HEK293 (cell line): ENCODE data around the gene TDP1.

Experiments
- CTCF ChIP-seq: fragments of 450-650 bp; formaldehyde crosslinking; IDR thresholded peaks from 2 replicates; pipeline ENCODE4 v1.5.1; 2016; ENCODE audit warnings: missing biosample characterization, missing genetic modification characterization
- SCRT1 ChIP-seq: fragments of 450-650 bp; formaldehyde crosslinking; IDR thresholded peaks from 2 replicates; pipeline ENCODE4 v1.5.1; 2016; ENCODE audit warnings: missing biosample characterization, missing genetic modification characterization, borderline replicate concordance
- TCF7L2 ChIP-seq: IDR thresholded peaks from 2 replicates; pipeline ENCODE4 v1.6.1; 2011; ENCODE audit warnings: low read depth, mild to moderate bottlenecking, inconsistent platforms, low read length, moderate library complexity, borderline replicate concordance
- ZEB2 ChIP-seq: fragments of 450-650 bp; formaldehyde crosslinking; IDR thresholded peaks from 2 replicates; pipeline ENCODE4 v1.5.1; 2016; ENCODE audit warnings: missing biosample characterization, missing genetic modification characterization
- ZFP37 ChIP-seq: fragments of 450-650 bp; formaldehyde crosslinking; IDR thresholded peaks from 2 replicates; pipeline ENCODE4 v1.5.1; 2016; ENCODE audit warnings: missing biosample characterization, missing genetic modification characterization
- ZNF24 ChIP-seq: fragments of 450-650 bp; formaldehyde crosslinking; IDR thresholded peaks from 2 replicates; pipeline ENCODE4 v1.5.1; 2016; ENCODE audit warnings: missing biosample characterization, missing genetic modification characterization
- ZNF37A ChIP-seq: fragments of 450-650 bp; IDR thresholded peaks from 2 replicates; pipeline ENCODE4 v1.5.1; 2018; ENCODE audit warnings: missing biosample characterization, missing genetic modification characterization
- ZNF423 ChIP-seq: fragments of 450-650 bp; formaldehyde crosslinking; IDR thresholded peaks from 2 replicates; pipeline ENCODE4 v1.5.1; 2016; ENCODE audit warnings: missing biosample characterization, missing genetic modification characterization
- ZNF48 ChIP-seq: fragments of 450-650 bp; formaldehyde crosslinking; IDR thresholded peaks from 2 replicates; pipeline ENCODE4 v1.5.1; 2016; ENCODE audit warnings: missing biosample characterization, missing genetic modification characterization
- ZNF558 ChIP-seq: fragments of 450-650 bp; formaldehyde crosslinking; IDR thresholded peaks from 2 replicates; pipeline ENCODE4 v1.5.1; 2016; ENCODE audit warnings: missing biosample characterization, missing genetic modification characterization
- TF ChIP-seq, protein P1 (sequence below): fragments of 450-650 bp; formaldehyde crosslinking; IDR thresholded peaks from 2 replicates; pipeline ENCODE4 v1.5.1; 2016; ENCODE audit warnings: missing biosample characterization, missing genetic modification characterization
- TF ChIP-seq, protein P2 (sequence below): fragments of 450-650 bp; formaldehyde crosslinking; IDR thresholded peaks from 2 replicates; pipeline ENCODE4 v1.5.1; 2017; ENCODE audit warnings: missing biosample characterization, missing genetic modification characterization
- TF ChIP-seq, protein P3 (sequence below): fragments of 450-650 bp; formaldehyde crosslinking; IDR thresholded peaks from 2 replicates; pipeline ENCODE4 v1.5.1; 2016; ENCODE audit warnings: missing biosample characterization, missing genetic modification characterization

DNA sequence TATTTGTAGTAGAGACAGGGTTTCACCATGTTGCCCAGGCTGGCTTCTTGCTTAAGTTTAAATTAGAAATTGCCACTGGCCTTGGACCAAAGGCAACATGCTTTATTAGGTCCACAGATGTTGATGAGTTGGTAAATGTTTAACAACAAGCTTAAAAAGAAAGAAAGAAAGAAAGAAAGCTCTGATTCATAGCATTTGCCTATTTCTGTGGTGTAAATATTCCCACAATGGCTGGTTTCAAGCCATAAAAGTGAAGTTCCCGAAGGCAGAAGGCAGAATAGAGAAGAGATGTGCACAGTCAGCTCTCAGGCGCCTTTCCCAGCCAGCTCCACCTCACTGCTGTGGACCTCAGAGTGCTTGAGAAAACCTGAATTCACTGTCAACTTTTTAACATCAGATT, 132.4 kb downstream of the TDP1 start:
- TF ChIP-seq TCF7L2 (no peak), CTCF (tag by site-specific recombination) (no peak), ZNF37A (tag by site-specific recombination) (no peak), ZNF24 (tag by site-specific recombination) (no peak), ZFP37 (tag by site-specific recombination) (no peak), ZEB2 (tag by site-specific recombination) (no peak), ZNF423 (tag by site-specific recombination) (no peak), SCRT1 (tag by site-specific recombination) (no peak), ZNF558 (no peak), ZNF48 (tag by site-specific recombination) (no peak)
- TF ChIP-seq, protein P1, sequence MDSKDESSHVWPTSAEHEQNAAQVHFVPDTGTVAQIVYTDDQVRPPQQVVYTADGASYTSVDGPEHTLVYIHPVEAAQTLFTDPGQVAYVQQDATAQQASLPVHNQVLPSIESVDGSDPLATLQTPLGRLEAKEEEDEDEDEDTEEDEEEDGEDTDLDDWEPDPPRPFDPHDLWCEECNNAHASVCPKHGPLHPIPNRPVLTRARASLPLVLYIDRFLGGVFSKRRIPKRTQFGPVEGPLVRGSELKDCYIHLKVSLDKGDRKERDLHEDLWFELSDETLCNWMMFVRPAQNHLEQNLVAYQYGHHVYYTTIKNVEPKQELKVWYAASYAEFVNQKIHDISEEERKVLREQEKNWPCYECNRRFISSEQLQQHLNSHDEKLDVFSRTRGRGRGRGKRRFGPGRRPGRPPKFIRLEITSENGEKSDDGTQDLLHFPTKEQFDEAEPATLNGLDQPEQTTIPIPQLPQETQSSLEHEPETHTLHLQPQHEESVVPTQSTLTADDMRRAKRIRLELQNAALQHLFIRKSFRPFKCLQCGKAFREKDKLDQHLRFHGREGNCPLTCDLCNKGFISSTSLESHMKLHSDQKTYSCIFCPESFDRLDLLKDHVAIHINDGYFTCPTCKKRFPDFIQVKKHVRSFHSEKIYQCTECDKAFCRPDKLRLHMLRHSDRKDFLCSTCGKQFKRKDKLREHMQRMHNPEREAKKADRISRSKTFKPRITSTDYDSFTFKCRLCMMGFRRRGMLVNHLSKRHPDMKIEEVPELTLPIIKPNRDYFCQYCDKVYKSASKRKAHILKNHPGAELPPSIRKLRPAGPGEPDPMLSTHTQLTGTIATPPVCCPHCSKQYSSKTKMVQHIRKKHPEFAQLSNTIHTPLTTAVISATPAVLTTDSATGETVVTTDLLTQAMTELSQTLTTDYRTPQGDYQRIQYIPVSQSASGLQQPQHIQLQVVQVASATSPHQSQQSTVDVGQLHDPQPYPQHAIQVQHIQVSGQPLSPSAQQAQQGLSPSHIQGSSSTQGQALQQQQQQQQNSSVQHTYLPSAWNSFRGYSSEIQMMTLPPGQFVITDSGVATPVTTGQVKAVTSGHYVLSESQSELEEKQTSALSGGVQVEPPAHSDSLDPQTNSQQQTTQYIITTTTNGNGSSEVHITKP (tag by site-specific recombination) = no peak
- TF ChIP-seq, protein P2, sequence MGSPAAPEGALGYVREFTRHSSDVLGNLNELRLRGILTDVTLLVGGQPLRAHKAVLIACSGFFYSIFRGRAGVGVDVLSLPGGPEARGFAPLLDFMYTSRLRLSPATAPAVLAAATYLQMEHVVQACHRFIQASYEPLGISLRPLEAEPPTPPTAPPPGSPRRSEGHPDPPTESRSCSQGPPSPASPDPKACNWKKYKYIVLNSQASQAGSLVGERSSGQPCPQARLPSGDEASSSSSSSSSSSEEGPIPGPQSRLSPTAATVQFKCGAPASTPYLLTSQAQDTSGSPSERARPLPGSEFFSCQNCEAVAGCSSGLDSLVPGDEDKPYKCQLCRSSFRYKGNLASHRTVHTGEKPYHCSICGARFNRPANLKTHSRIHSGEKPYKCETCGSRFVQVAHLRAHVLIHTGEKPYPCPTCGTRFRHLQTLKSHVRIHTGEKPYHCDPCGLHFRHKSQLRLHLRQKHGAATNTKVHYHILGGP (tag by site-specific recombination) = no peak
- TF ChIP-seq, protein P3, sequence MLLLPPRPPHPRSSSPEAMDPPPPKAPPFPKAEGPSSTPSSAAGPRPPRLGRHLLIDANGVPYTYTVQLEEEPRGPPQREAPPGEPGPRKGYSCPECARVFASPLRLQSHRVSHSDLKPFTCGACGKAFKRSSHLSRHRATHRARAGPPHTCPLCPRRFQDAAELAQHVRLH (tag by site-specific recombination) = no peak
